NCI-H187 treated with DMSO at 0.1 percent for 48 hours (cell line): ENCODE data around the gene MMP2.

Experiments used
- DNase-seq: peaks from one replicate; lab custom pipeline; 2025; lab: John Stamatoyannopoulos, UW

Gene MMP2

GRCh38 chr16:55469821-55470532 is 9.0 kb upstream of the MMP2 start:
- DNase-seq, result no peak

- DNase-seq, result no peak
Observed at GRCh38 chr16:55470533-55471371, 8.2 kb upstream of the MMP2 start.

- DNase-seq, result no peak
Observed at GRCh38 chr16:55471448-55472097, 7.4 kb upstream of the MMP2 start.

- no peak for DNase-seq
Observed at GRCh38 chr16:55473587-55473986, 5.4 kb upstream of the MMP2 start.

- DNase-seq, result no peak
Observed at GRCh38 chr16:55474821-55475220, 4.2 kb upstream of the MMP2 start.

- DNase-seq, result no peak
Observed at GRCh38 chr16:55475919-55476318, 3.1 kb upstream of the MMP2 start.

- no peak for DNase-seq
Observed at GRCh38 chr16:55476625-55477533, 2.1 kb upstream of the MMP2 start.

GRCh38 chr16:55477736-55478135 is 1.3 kb upstream of the MMP2 start:
- DNase-seq, result no peak

- DNase-seq, result no peak
Observed at GRCh38 chr16:55479430-55480140, 587 bp downstream of the MMP2 start.

- DNase-seq, result no peak
Observed at GRCh38 chr16:55480228-55480655, 1.2 kb downstream of the MMP2 start.

GRCh38 chr16:55481023-55481422 is 2.0 kb downstream of the MMP2 start:
- DNase-seq, result no peak

- DNase-seq, result no peak
Observed at GRCh38 chr16:55482056-55482455, 3.1 kb downstream of the MMP2 start.

- DNase-seq, result no peak
Observed at GRCh38 chr16:55487048-55487803, 8.2 kb downstream of the MMP2 start.

GRCh38 chr16:55488306-55488705 is 9.3 kb downstream of the MMP2 start:
- no peak for DNase-seq

GRCh38 chr16:55489119-55489955 is 10.3 kb downstream of the MMP2 start:
- DNase-seq, result no peak

GRCh38 chr16:55489956-55490265 is 10.9 kb downstream of the MMP2 start:
- no peak for DNase-seq

- DNase-seq, result no peak
Observed at GRCh38 chr16:55490301-55490700, 11.3 kb downstream of the MMP2 start.

- no peak for DNase-seq
Observed at GRCh38 chr16:55491691-55492090, 12.7 kb downstream of the MMP2 start.

- no peak for DNase-seq
Observed at GRCh38 chr16:55492756-55493380, 13.9 kb downstream of the MMP2 start.
